NCI-H510A (cell line): ENCODE results near the gene APBB2.
"Not testable (repeated sequence)": the region's sequence is repeated elsewhere in the genome, so short reads cannot be mapped to it uniquely, and the experiment has no call there.

Source experiments
- DNase-seq: peaks from one replicate; lab custom pipeline; 2025; lab: John Stamatoyannopoulos, UW

Gene APBB2

DNA sequence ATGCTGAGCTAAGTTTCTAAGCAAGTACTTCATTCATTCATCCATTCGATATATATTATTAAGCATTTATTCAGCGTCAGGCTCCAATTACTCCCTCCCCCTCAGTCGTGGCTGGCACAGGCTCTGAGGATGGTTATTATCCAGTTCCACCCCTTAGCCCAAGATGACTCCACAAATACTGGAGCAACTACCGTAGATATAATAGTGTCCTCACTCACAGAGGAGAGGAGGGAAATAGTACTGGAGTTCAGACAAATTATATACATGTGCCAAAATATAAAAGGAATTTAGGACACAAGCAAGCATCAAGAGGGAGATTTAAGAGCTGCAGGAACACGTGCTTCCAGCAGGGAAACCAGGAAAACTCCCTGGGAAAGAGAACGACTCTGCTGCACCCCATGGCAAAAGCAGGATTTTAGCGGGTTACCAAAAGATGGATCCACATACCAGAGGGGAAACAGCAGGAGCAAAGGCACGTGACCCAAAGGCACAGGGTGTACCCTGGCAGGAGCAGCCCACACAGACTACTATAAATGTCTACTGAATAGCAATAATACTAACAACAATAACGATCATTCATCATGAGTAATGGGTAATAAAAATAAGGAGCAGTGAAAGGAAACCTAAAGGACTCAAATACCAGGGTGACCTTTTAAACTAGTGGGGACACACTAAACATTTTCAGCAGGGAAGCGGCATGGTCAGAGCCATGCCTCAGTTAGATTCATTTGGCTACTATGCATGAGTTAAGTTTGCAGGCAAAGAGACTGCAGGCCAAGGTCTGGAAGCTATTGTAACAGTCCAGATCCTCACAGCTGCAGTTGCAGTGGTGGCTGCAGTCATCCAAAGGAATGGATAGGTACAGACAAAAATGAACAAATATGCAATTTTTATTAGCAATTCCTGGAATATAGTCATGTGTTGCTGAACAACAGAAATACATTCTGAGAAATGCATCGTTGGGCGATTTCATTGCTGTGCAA is 153.7 kb downstream of the APBB2 start:
- no peak for DNase-seq

DNA sequence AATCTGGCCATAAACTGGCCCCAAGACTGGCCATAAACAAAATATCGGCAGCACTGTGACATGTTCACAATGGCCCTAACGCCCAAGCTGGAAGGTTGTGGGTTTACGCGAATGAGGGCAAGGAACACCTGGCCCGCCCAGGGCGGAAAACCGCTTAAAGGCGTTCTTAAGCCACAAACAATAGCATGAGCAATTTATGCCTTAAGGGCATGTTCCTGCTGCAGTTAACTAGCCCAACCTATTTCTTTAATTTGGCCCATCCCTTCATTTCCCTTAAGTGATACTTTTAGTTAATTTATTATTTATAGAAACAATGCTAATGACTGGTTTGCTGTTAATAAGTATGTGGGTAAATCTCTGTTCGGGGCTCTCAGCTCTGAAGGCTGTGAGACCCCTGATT is 154.9 kb downstream of the APBB2 start:
- not testable (repeated sequence) for DNase-seq

DNA sequence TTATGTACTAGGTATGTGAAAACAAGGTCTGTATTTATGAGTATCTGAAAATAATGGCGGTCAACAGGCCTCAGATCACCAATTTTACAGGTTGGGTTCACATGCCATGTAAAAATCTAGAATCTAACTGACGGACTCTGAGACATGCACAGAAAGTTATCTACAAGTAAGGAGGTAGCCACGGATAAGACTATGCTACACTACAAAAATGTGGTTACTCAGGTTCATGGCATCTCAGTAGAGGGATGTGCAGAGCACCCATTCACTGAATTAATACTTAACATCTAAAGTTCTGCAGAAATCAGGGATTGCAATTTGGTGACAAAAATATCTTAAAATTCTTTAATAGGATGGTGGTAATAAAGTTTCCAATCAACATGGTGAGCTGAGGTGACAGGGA is 155.9 kb downstream of the APBB2 start:
- DNase-seq = no peak

DNA sequence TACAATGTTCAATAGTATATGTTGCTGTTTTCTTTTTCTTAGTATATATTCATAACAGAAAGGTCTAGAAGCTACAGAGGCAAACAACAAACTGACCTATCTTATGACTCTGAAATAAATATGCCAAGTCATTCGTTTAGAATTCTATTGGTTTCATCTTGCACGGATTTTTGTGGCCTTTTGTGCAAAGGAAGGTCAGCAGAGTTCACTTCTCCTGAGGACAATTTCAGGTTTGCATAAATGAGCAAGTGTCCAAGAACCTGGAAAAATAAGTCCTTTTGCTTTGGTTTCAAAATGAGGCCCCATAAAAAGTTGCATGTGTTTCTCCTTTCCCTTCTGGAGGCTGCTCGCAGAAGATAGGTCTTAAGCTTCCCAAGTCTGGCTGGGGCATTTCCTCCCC is 156.9 kb downstream of the APBB2 start:
- DNase-seq = no peak

DNA sequence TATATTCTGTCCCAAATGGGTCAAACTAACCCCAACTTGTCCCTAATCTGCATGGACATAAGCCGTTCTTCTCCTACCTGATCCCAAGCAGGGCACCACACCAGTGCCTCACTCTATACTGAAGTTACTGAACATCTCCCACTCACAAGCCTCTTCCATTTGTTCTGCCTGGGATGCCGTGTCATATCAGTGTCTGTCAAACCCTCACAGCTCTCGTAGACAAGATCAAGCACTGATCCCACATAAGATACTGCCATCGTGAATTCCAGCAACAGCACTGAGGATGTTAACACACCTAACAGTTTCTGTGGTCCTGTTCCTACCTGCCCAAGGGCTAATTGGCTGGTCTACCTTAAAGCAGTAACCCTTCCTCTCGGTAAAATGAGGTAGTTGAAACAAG is 162.1 kb downstream of the APBB2 start:
- DNase-seq = no peak

DNA sequence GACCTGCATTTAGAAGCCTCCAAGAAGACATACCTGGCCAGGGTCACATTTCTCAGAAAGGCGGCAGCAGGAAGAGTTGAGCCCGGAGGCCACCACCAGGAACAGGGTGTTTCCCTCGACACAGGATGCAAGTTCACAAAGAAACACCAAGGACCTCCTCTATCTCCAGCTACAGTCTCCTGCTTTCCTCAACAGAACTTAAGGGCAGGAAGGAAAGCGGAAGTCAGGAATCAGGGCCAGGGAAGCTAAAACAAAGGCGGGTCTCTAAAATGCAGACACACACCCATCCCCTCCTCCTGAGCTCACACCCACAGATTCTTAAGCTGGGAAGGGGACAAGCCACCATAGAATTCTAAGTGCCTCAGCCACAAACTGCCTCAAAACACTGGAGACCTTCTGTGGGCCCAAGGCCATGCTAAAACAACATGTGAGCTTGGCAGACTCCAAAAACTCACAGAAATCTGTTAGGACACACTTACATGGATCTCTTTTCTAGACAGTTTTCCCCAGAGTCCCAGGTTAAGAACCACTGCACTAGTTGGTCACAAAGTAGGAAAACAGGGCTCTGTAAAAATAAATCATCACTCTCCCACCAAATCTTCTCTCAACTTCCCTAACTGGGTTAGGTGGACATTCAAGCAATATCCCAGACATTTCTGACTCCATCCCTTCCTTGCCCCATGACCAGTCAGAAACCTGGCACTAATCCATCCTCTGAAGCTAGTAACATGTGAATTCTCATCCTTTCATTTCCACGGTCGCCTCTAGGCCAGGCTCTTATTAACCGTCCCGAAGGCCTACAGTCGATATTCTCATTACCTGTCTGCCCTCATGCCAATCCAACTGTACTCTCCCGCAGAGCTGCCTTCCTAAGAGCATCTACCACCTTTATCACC is 163.2 kb downstream of the APBB2 start:
- no peak for DNase-seq

DNA sequence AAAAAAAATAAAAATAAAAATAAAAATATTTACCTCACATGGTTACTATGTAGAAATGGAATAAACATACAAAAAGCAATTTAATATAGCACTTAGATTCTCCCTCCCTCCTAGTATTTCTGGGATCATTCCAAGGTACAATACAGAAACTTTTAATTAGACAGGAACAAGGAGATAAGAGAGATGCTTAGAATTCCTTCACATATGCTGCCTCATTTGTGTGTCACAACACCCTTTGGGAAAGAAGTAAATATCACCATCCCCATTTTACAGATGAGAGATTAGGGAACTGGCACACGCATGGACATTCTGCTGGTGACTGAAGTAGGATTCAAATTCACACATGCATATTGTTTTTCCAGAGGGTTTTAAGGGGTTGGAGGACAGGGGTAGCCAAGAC is 164.2 kb downstream of the APBB2 start:
- no peak for DNase-seq

DNA sequence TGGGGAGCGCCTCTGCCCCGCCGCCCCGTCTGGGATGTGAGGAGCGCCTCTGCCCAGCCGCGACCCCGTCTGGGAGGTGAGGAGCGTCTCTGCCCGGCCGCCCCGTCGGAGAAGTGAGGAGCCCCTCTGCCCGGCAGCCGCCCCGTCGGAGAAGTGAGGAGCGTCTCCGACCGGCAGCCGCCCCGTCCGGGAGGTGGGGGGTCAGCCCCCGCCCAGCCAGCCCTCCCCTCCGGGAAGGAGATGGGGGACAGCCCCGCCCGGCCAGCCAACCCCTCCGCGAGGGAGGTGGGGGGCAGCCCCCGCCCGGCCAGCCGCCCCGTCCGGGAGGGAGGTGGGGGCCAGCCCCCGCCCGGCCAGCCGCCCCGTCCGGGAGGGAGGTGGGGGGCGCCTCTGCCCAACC is 165.2 kb downstream of the APBB2 start:
- DNase-seq = not testable (repeated sequence)

DNA sequence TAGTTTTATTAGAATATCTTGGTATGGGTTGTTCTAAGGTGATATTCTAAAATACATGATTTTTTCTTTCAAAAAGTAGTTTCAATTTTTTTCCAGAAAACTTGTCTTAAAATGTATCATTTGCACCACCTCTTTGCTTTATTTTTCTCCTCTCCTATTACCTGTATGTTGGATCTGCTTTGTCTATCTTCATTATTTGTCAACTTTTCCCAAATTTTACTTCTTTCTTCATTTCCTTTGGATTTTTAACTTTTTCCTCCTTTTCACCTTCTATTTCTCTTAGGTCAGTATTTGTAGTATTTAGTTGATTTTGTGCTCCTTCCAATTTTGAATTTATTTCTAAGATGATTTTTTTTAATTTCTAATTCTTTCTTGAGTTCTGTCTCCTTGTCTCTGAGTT is 169.6 kb downstream of the APBB2 start:
- DNase-seq = no peak

DNA sequence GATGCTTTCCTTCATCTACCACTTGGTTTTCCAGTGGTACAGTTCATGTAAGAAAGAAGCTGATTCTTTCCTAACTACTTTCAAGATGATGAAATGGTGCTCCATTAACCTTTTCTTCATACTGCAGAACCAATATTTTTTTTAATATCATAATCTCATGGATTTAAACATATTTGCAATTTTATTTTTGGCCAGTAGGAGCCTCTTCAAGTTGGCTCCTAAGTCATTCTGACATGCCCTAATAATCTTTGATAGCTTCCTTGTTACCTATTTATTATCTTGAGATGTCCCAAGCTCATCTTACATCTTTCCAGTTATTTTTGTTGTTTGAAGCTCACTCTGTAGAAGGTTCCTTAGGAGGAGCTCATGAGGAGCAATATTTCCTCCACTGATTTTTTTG is 170.2 kb downstream of the APBB2 start:
- no peak for DNase-seq

DNA sequence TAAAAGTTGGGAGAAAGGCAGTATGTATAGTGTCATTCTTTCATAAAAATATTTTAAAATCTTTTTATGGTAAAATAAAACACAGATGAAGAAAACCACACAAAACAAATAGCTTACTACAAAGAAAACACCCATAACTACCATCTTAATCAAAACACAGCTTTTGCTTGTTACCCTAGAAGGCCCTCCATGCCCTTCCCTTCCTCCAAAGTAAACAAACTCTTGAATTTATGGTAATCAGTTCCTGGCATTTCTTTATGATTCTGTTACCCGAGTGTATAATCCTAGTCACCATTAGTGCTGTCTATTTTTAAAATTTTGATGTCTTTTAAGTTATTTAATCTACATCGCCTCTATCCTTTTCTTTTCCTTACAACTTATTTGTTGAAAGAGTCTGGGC is 170.9 kb downstream of the APBB2 start:
- no peak for DNase-seq

DNA sequence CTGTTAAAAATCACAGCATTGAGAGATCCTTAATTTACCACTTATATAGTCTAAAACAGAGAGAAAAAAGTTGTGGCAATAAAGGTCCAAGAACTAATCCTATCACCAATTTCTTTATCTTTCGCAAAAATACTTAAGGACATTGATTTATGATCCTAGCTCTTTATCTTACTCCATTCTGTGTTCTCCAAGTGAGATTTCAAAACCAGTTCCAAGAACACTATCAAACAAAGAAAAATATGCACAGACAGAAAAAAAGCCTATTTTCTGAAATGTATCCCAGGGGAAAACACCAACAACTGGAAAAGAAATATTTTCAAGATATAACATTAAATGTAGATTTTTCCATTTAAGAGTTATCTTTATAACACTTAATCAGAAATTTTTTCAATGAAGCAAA is 172.8 kb downstream of the APBB2 start:
- DNase-seq = no peak

DNA sequence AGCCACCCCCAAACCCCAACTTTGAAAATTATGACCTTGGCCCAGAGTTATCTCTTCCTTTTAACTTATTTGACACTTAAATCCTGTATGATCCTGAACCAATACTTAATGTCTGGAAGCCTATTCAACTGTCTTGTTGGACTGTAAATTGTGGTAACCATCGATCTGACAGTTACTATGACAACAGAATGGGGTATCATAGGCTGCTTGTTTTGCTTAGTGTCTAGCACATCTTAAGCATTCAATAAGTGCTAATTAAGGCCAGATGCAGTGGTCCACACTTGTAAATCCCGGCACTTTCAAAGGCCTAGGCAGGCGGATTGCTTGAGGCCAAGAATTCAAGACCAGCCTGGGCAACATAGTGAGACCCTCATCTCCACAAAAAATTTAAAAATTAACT is 175.0 kb downstream of the APBB2 start:
- no peak for DNase-seq

DNA sequence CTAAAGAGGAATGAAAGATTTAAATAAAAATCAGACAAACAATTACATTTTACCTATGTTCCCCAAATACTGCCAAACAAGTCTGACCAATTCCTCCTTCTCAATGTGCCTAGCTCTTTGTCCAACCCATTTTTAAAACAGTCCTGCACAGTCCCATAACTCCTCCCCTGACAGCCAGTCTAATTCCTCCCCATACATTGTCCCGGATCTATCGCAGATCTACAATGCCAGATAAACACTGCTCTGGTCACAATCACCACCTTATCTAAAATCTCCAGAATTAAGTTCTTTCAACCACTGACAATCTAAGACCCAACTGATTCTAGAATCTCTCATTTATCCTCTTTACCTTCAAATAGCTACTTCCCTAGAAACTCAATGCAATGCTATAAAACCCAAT is 176.0 kb downstream of the APBB2 start:
- no peak for DNase-seq

DNA sequence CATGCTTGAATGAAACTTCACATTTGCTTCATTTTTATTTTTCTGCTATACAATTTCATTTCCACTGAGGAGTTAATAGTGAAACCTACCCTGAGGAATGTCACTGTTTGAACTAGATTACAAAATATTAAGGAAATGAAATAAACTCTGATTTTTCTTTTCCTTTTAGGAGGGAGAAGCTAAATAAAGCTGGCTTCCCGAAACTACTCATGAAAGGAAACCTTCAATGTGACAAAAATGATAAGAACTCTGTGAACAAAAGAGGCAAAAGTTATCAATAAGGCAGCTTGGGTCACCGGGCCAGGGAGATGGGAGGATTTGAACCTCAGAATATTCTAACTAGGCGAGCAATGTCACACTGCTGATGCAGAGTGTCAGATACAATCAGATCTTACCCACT is 185.2 kb downstream of the APBB2 start:
- DNase-seq = no peak

DNA sequence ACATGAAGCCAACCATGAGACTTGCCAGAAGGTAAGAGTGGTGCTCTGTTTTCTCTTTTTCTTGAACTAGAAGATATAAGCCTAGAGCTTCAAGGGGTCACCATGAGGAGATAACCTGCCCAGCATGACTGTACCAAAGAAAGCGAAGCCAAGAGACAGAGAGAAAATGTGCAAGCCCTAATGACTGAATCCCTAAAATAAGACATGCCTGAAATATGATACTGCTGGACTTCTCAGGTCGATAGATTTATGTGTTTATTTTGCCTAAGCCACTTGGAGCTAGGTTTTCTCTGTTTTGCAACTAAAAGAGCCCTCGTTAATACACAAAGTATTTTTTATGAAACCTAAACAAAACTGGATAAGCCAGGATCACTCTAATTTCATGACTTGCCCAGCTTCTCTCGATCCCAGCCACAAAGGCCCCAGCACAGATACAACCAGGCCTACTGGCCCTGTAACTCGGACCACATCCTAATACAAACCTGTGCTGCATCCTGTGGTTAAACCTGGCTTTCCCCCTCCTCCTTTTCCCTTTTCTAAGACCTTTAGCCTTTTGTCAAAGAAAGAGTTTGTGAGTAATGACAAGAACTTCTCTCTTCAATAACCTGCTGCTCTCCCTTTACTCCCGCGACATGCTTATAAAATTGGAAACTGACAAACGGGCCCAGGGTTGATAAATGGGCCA is 185.8 kb downstream of the APBB2 start:
- DNase-seq = no peak

DNA sequence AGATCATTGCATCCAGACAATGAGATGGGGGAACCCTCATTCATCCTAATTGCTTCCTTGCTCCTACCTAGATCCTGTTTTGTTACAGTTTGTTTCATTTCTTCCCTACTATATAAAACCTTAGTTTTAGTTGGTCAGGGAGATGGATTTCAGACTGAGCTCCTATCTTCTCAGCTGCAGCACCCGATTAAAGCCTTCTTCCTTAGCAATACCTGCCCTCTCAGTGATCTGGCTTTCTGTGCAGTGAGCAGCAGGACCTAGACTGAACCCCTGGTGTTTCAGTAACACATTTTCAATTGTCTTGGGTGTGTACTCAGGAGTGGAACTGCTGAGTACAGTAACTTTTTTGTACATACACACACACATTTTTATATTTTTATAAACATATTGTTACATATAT is 187.4 kb downstream of the APBB2 start:
- DNase-seq = no peak

DNA sequence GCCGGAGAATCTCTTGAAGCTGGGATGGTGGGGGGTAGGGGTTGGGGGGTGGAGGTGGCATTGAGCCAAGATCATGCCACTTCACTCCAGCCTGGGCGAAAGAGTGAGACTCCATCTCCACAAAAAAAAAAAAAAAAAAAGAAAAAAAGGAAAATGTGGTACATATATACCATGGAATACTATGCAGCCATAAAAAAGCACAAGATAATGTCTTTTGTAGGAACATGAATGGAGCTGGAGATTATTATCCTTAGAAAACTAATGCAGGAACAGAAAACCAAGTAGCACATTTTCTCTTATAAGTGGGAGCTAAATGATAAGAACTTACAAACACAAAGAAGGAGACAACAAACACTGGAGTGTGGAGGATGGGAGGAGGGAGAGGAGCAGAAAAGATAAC is 188.5 kb downstream of the APBB2 start:
- DNase-seq = no peak

DNA sequence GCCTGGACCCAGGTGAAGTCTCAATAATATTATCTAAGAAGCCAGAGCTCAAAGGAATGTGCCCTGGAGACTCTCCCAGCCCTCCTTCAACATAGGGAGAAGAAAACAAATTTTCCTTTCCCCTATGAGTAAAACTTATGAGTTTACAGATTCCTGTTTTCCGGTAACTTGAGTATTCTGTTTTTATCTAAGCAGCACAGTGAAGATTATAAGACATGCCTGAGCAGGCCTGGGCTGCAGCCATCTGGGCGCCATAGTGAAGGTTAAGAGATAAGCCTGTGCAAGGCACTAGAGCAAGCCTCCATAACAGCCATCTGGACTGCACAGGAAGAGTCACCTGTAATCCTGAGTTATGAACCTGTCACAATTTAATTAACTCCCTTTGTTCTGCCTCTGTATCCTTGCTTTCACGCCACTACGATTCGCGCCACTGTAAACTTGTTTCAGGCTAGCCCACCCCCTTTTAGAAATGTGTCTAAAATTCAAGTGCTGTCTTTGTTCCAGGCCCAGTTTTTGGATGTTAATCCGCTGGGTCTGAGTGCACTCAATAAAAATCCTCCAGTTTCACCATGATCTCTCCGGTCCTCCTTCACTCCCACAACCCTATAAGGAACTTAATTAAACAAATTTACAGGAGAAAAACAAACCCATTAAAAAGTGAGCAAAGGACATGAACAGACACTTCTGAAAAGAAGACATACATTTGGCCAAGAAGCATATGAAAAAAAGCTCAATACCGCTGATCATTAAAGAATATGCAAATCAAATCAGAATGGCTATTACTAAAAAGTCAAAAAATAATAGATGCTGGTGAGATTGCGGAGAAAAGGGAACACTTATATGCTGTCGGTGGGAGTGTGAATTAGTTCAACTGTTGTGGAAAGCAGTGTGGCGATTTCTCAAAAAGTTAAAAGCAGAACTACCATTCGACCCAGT is 189.5 kb downstream of the APBB2 start:
- no peak for DNase-seq

DNA sequence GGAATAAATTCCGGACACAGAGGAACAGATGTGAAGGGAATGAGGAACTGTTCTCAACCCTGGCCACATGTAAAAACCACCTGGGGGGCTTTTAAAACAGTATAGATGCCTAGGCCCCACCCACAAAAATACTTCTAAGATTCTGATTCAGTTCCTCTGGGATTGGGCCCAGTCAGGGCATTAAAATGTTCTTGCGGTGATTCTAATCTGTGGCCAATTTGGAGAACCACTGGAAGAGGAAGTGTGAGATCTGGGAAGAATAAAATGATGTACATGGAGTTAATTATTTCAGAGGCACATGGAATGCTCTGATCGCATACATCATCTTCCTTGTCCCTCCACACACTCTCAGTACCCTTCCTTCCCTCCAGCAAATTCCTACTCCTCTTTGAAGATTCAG is 192.2 kb downstream of the APBB2 start:
- no peak for DNase-seq

DNA sequence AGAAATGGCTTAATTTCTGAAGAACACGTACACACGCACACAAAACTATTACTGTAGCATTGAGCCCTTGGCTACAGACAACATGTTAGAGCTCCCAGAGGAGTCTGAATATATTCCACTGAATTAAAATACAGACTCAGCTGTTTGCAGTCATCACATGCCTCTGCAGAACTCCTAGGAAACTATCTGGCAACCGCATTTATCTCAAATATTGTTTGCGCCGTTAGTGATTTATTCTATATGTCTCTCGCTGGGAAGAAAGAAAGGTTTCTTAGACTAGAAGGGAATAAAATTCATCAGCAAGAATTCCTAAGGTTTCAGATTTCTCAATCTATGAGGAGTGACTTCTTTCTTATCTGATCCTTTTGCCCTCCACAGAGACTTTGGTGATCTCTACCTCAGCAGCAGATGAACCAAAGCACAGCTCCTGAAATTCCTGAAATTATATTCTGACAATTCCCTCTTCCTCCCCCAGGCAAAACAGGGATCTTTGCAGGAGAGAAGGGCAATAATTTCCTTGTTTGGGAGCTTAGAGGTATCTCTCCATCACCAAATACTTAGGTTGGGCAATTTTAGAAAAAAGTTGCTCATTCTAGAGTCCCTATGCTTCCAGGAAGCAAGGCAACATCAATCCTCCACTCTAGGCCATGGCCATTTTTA is 199.2 kb downstream of the APBB2 start:
- no peak for DNase-seq
